ENCODE results near the gene KCTD19.

KCTD19 gene

DNA sequence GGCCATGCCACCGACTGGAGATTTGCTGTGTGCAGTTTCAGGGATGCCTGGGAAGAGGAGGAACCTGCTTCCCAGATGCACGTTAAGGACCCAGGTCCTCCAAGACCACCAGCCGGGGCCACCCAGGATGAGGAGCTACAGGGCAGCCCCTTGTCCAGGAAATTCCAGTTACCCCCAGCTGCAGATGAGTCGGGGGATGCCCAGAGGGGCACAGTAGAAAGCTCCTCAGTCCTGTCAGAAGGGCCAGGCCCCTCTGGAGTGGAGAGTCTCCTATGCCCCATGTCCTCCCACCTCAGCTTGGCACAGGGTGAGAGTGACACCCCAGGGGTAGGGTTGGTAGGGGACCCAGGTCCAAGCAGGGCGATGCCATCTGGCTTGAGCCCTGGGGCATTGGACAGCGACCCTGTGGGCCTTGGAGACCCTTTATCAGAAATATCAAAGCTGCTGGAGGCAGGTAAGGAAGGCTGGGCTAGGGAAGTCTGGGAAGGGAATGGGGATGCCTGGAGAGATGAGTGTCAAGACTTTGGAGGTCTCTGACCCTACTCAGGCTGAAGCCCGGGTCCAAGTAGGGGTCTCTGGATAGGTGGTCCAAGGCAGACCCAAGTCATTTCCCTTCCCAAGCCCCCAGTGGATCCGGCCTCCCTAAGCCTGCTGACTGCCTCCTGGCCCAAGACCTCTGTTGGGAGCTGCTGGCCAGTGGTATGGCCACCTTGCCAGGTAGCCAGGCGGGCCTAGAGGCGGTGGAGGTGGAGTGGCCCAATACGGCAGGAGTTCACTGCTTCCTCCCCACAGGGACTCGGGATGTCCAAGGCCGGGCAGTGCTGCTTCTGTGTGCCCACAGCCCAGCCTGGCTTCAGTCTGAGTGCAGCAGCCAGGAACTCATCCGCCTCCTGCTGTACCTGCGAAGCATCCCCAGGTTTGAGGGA, 46.2 kb downstream of the KCTD19 start:
- H4K20me1 ChIP-seq (ENCODE audit: insufficient read depth, low read length): no peaks in the 10 kb centered on the region
- H3K4me1 ChIP-seq (ENCODE audit: low read length): peaks cover 5% of the 10 kb centered on the region; the same call in 1 of the 2 replicates
- no peak for DNase-seq
- TF ChIP-seq, protein P1, sequence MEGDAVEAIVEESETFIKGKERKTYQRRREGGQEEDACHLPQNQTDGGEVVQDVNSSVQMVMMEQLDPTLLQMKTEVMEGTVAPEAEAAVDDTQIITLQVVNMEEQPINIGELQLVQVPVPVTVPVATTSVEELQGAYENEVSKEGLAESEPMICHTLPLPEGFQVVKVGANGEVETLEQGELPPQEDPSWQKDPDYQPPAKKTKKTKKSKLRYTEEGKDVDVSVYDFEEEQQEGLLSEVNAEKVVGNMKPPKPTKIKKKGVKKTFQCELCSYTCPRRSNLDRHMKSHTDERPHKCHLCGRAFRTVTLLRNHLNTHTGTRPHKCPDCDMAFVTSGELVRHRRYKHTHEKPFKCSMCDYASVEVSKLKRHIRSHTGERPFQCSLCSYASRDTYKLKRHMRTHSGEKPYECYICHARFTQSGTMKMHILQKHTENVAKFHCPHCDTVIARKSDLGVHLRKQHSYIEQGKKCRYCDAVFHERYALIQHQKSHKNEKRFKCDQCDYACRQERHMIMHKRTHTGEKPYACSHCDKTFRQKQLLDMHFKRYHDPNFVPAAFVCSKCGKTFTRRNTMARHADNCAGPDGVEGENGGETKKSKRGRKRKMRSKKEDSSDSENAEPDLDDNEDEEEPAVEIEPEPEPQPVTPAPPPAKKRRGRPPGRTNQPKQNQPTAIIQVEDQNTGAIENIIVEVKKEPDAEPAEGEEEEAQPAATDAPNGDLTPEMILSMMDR (IDR thresholded peaks at IDR 0.05; ENCODE audit: low read length): no peak
- TF ChIP-seq EZH2 (optimal IDR thresholded peaks at IDR 0.05; ENCODE audit: low read depth, low read length) (no peak), EZH2phosphoT487 (IDR thresholded peaks at IDR 0.05; ENCODE audit: low read length) (no peak)
- peak overlapping the region; percentile 85 for H2AFZ ChIP-seq (ENCODE audit: low read length)
- H3K9me3 ChIP-seq (replicated peaks; ENCODE audit: insufficient read depth, low read length): no peaks in the 10 kb centered on the region
- H3K9ac ChIP-seq (ENCODE audit: low read length): no peak overlapping the region
- no peak overlapping the region for H3K4me3 ChIP-seq (ENCODE audit: low read length)
- H3K27me3 ChIP-seq (replicated peaks; ENCODE audit: insufficient read depth, low read length): no peaks in the 10 kb centered on the region
- peaks cover 14% of the 10 kb centered on the region for H3K79me2 ChIP-seq (ENCODE audit: low read length)
- H3K27ac ChIP-seq (ENCODE audit: low read length): no peak overlapping the region
- H3F3A ChIP-seq (ENCODE audit: insufficient read depth, low read length): no peaks in the 10 kb centered on the region
- no peaks in the 10 kb centered on the region for H3K36me3 ChIP-seq (replicated peaks; ENCODE audit: insufficient read depth, low read length)
- H3K4me2 ChIP-seq (ENCODE audit: low read depth, low read length): no peak overlapping the region; the same call in 1 of the 2 replicates
- H3K9me2 ChIP-seq (replicated peaks; ENCODE audit: insufficient read depth, low read length): no peaks in the 10 kb centered on the region

DNA sequence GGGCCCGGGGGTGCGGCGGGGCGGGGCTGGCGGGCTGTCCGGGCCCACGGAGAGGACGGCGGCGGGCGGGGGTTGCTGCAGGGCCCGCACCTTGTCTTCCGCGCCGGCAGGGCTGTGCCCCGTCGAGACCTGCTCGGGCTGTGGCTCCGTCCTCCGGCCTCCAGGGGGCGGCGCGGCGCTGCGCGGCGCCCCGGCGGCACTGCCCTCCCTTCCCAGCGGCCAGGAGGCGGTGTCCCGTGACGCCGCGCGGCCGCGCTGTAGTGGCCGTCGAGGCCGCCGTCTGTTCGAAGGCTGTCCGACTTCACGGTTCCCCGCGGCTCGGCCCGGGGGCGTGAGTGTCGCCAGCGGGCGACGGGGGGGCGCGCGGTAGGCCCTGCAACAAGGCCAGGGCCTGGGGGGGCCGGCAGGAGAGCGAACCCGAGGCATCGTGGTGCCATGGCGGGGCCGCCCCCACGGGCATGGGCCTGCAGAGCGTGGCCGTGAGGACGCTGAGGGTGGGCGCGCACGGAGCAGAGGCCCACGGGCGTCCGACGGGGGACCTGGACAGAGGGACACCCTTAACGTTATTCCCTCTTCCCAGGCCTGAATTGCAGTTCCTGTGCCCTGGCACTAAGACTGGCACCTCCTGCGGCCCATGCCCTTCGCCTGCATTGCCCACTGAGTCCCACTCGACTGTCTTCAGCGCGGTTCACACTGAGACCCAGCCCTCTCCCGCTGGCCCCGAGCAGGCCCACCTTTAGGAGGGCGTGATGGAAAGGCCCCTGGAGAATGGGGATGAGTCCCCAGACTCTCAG, 47.0 kb downstream of the KCTD19 start, which contains the start of gene PLEKHG4:
Gene PLEKHG4 (plus strand): TSS at position 237 of the 794 bp plus-strand sequence. CDS start 513 bp downstream, at position 750.
- Histone ChIP-seq H4K20me1 (ENCODE audit: insufficient read depth, low read length) (no peaks in the 10 kb centered on the region), H3K79me2 (ENCODE audit: low read length) (peaks cover 14% of the 10 kb centered on the region), H3K36me3 (replicated peaks; ENCODE audit: insufficient read depth, low read length) (no peaks in the 10 kb centered on the region), H3F3A (ENCODE audit: insufficient read depth, low read length) (no peaks in the 10 kb centered on the region), H3K27ac (ENCODE audit: low read length) (no peak within 1 kb of the TSS), H3K9me3 (replicated peaks; ENCODE audit: insufficient read depth, low read length) (no peaks in the 10 kb centered on the region), H3K9me2 (replicated peaks; ENCODE audit: insufficient read depth, low read length) (no peaks in the 10 kb centered on the region), H3K9ac (ENCODE audit: low read length) (peak within 1 kb of the TSS; percentile 80), H3K27me3 (replicated peaks; ENCODE audit: insufficient read depth, low read length) (no peaks in the 10 kb centered on the region), H3K4me3 (ENCODE audit: low read length) (peak within 1 kb of the TSS; percentile 89), H3K4me1 (ENCODE audit: low read length) (peaks cover 5% of the 10 kb centered on the region; the same call in 1 of the 2 replicates), H3K4me2 (ENCODE audit: low read depth, low read length) (peak within 1 kb of the TSS; percentile 97), H2AFZ (ENCODE audit: low read length) (peak within 1 kb of the TSS; percentile 85)
- TF ChIP-seq, protein P1 (IDR thresholded peaks at IDR 0.05; ENCODE audit: low read length): peak; percentile 67
- no peak for TF ChIP-seq EZH2phosphoT487 (IDR thresholded peaks at IDR 0.05; ENCODE audit: low read length)
- DNase-seq: peak; percentile 87

DNA sequence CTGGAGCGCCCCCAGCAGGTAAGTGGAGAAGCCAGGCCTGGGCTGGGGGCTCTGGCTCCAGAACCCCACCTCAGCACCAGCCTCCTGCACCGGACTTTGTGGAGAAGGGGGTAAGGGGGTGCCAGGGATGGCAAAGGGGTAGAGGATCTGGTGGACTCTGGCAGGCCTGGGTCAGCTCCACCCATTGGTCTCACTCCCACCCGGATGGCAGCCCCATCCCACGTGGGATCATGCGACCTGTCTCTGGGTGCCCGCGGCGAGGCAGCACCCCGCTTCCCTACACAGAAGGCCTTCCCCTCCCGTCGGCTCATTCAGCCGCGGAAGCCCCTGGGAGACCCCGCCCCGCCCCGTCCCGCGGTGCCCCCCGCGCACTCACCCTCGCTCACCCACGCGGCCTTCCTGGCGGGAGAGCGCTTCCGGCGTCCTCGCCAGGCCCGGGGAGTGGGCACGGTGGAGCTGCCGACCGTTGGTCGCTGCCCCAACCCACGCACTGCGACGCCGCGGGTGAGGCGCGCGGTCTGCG, 47.7 kb downstream of the KCTD19 start:
- H3K36me3 ChIP-seq (replicated peaks; ENCODE audit: insufficient read depth, low read length): no peaks in the 10 kb centered on the region
- H2AFZ ChIP-seq (ENCODE audit: low read length): peak overlapping the region; percentile 78
- H3K4me3 ChIP-seq (ENCODE audit: low read length): peak overlapping the region; percentile 89
- peak overlapping the region; percentile 97 for H3K4me2 ChIP-seq (ENCODE audit: low read depth, low read length)
- H3F3A ChIP-seq (ENCODE audit: insufficient read depth, low read length): no peaks in the 10 kb centered on the region
- no peak for DNase-seq
- no peaks in the 10 kb centered on the region for H4K20me1 ChIP-seq (ENCODE audit: insufficient read depth, low read length)
- TF ChIP-seq, protein P1 (IDR thresholded peaks at IDR 0.05; ENCODE audit: low read length): peak; percentile 64
- no peak for TF ChIP-seq EZH2phosphoT487 (IDR thresholded peaks at IDR 0.05; ENCODE audit: low read length)
- no peak overlapping the region for H3K27ac ChIP-seq (ENCODE audit: low read length)
- peaks cover 5% of the 10 kb centered on the region; the same call in 1 of the 2 replicates for H3K4me1 ChIP-seq (ENCODE audit: low read length)
- peak overlapping the region; percentile 80 for H3K9ac ChIP-seq (ENCODE audit: low read length)
- peaks cover 14% of the 10 kb centered on the region for H3K79me2 ChIP-seq (ENCODE audit: low read length)
- no peaks in the 10 kb centered on the region for H3K27me3 ChIP-seq (replicated peaks; ENCODE audit: insufficient read depth, low read length)
- H3K9me2 ChIP-seq (replicated peaks; ENCODE audit: insufficient read depth, low read length): no peaks in the 10 kb centered on the region
- no peaks in the 10 kb centered on the region for H3K9me3 ChIP-seq (replicated peaks; ENCODE audit: insufficient read depth, low read length)

Measured in MM.1S (cell line).